Vagina (tissue), 2 donors: ENCODE results near the gene ANGPTL8. TPM values are rescaled to one million over a fixed set of nuclear protein-coding genes. Genes with fewer than 3 reads are reported as not detected.
A peak's percentile ranks its signal among the peaks of the same experiment; 100 is the strongest.

Source experiments
- DNase-seq, 2 donors: peaks; one replicate each; pipeline ENCODE4 v3.0.0-alpha.2; 2017; ENCODE audit errors: extremely low spot score in 2 of 2
- H3K27ac ChIP-seq: fragments of 200-600 bp; sonication (generic); one replicate; pipeline ENCODE4 v1.5.1; 2019
- H3K27me3 ChIP-seq: fragments of 200-600 bp; sonication (generic); one replicate; pipeline ENCODE4 v1.5.1; 2019
- H3K36me3 ChIP-seq, 2 donors: fragments of 200-600 bp; sonication (generic); one replicate each; pipeline ENCODE4 v1.5.1; 2017 to 2019
- H3K4me1 ChIP-seq: fragments of 200-600 bp; sonication (generic); one replicate; pipeline ENCODE4 v1.5.1; 2019
- H3K4me3 ChIP-seq, 2 donors: fragments of 200-600 bp; sonication (generic); 1 replicate in 1 of 2; 2 replicates in 1 of 2; pipeline ENCODE4 v1.5.1; 2016 to 2019
- H3K9me3 ChIP-seq: fragments of 200-600 bp; sonication (generic); one replicate; pipeline ENCODE4 v1.5.1; 2019
- POLR2A ChIP-seq, 2 donors: fragments of 450-650 bp; IDR thresholded peaks; one replicate each; pipeline ENCODE4 v1.6.1; 2017; ENCODE audit warnings: antibody characterized with exemption in 2 of 2, mild to moderate bottlenecking in 2 of 2, moderate library complexity in 2 of 2
- POLR2AphosphoS5 ChIP-seq, 2 donors: sonication (generic); formaldehyde crosslinking; IDR thresholded peaks; one replicate each; pipeline ENCODE4 v1.9.0; 2017; ENCODE audit warnings: antibody characterized with exemption in 2 of 2, mild to moderate bottlenecking in 2 of 2, low read depth in 1 of 2; ENCODE audit not compliant: insufficient read depth in 1 of 2
- intact Hi-C: fragments of 100-400 bp; cut with DNase I; formaldehyde crosslinking; loops from one replicate; pipeline ENCODE4 v1.15.1; 2023
- total RNA-seq: library from RNA; depleted of rRNA; stranded (reverse); fragments of >200 nt; gene quantifications from one replicate; pipeline ENCODE4 v1.2.3, GENCODE V29; 2016
- TF ChIP-seq, protein P1 (sequence below), 3 experiments: fragments of 450-650 bp in 2 of 3; fragments of 200-600 bp in 1 of 3; sonication (generic) in 1 of 3; IDR thresholded peaks; one replicate each; pipeline ENCODE4 v1.5.1; 2017 to 2019; ENCODE audit warnings: antibody characterized with exemption in 3 of 3, mild to moderate bottlenecking in 2 of 3, moderate library complexity in 2 of 3

Gene ANGPTL8
- total RNA-seq, 1 donor from 2014 or later, result not detected

DNA sequence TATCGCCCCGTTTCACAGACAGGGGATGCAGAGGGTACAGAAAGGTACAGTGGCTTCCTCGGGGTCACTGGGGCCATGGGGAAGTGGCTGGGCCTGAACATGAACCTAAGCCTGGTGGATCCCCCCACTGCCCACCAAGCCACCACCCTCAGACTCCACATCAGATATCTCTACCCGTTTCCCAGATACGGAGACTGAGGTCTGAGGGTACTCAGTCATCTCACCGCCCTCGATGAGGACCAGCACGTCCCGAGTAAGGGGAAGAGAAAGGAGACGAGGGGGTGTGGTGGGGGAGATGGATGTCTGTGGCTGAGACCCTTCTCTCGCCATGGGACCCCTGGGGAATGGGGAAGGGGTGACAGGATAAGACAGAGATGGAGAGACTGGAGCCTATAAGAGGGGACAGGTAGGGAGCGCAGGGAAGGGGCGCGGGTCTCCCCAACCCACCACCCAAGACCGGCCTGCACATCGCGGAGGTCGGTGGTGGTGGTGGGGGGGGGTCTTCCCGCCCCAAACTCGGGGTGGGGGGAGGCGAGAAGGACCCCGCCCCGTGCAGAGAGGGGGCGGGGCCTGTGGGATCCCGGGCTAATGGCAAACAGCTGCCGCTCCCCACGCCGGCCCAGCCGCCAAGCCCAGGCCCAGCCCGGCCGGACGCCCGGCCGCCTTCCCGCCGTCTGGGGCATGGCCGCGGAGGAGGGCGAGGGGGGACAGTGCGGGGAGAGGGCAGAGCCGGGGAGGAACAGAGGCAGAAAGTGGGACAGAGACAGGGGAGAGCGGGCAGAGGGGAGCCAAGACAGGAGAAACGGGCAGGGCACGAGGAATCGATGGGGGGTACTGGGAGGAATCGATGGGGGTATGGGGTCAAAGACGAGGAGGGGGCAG is 42.8 kb upstream of the ANGPTL8 start:
- no peaks in the 10 kb centered on the region for H3K9me3 ChIP-seq
- DNase-seq, result no peak
- H3K36me3 ChIP-seq, result peaks cover 0 to 24% of the 10 kb centered on the region in 2 donors
- TF ChIP-seq, protein P1, sequence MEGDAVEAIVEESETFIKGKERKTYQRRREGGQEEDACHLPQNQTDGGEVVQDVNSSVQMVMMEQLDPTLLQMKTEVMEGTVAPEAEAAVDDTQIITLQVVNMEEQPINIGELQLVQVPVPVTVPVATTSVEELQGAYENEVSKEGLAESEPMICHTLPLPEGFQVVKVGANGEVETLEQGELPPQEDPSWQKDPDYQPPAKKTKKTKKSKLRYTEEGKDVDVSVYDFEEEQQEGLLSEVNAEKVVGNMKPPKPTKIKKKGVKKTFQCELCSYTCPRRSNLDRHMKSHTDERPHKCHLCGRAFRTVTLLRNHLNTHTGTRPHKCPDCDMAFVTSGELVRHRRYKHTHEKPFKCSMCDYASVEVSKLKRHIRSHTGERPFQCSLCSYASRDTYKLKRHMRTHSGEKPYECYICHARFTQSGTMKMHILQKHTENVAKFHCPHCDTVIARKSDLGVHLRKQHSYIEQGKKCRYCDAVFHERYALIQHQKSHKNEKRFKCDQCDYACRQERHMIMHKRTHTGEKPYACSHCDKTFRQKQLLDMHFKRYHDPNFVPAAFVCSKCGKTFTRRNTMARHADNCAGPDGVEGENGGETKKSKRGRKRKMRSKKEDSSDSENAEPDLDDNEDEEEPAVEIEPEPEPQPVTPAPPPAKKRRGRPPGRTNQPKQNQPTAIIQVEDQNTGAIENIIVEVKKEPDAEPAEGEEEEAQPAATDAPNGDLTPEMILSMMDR (IDR thresholded peaks at IDR 0.05), result no peak
- no peak for TF ChIP-seq POLR2A (IDR thresholded peaks at IDR 0.05)
- no peak for TF ChIP-seq POLR2AphosphoS5 (IDR thresholded peaks at IDR 0.05; ENCODE audit: insufficient read depth in 1 of 2, low read depth in 1 of 2)
- intact Hi-C loops, result no loop called here
- peak overlapping the region; percentile 68 to 75 for H3K4me3 ChIP-seq
- peak overlapping the region; percentile 91 for H3K27ac ChIP-seq
- H3K4me1 ChIP-seq, result peaks cover 60% of the 10 kb centered on the region
- no peaks in the 10 kb centered on the region for H3K27me3 ChIP-seq

DNA sequence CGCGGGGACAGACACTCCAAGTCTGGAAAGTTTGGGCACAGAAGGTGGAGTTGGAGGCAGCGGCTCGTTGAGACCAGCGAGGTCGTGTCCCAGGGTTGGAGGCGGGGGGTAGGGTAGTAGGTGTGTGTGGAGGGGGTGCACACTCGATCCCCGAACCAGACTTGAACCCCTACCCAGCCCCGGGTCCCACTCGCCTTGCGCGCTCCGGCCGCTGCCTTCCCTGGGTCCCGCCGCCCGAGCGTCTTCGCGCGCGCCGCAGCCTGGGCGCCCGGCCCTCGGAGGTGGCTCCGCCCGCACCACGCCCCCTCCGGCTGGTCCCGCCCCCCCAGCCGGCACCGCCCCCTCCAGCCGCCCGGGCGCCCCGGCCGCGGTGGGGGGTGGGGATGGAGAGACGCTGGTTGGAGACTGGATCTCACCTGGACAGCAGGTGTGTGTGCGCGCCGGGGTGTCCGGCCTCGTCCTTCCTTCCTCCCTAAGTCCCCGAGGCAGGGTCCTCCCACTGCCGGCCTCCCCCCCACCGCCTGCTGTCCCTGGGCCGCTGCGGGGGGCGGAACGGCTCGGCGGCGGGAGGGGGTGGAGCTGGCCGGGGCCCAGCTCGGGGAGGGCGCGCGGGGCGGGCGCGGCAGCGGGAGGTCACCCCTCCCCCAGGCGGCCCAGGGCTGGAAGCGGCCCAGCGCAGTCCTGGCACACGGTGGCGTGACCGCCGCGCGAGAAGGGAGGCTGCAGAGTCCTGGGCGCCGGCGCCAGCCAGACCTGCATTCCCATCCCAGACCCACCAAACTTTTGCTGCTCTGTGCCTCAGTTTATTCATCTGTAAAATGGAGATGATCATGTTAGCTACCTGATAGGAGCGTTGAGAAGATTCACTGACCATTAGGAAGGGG is 41.9 kb upstream of the ANGPTL8 start, which contains the start of gene KANK2:
TSS of gene KANK2 (minus strand) at position 255 of the 884 bp plus-strand sequence. CDS start 3,034 bp downstream, outside the sequence.
- Histone ChIP-seq H3K27ac (peak within 1 kb of the TSS; percentile 91), H3K4me3 (peak within 1 kb of the TSS; percentile 68 to 75), H3K36me3 (peaks cover 0 to 16% of the 10 kb centered on the region in 2 donors), H3K9me3 (no peaks in the 10 kb centered on the region), H3K27me3 (no peaks in the 10 kb centered on the region), H3K4me1 (peaks cover 56% of the 10 kb centered on the region)
- DNase-seq, result no peak
- TF ChIP-seq, protein P1 (IDR thresholded peaks at IDR 0.05), result peak in 1 of 3 experiments; percentile 22
- TF ChIP-seq POLR2A (IDR thresholded peaks at IDR 0.05), result peak in 1 of 2 donors; percentile 94
- peak in 1 of 2 donors; percentile 79 for TF ChIP-seq POLR2AphosphoS5 (IDR thresholded peaks at IDR 0.05; ENCODE audit: insufficient read depth in 1 of 2, low read depth in 1 of 2)
- intact Hi-C loops, result no loop called here

- H3K4me3 ChIP-seq, result peak overlapping the region; percentile 68 to 75
- intact Hi-C loops, result no loop called here
- DNase-seq, result no peak
- H3K36me3 ChIP-seq, result peaks cover 0 to 10% of the 10 kb centered on the region in 2 donors
- H3K4me1 ChIP-seq, result peaks cover 56% of the 10 kb centered on the region
- H3K9me3 ChIP-seq, result no peaks in the 10 kb centered on the region
- H3K27ac ChIP-seq, result peak overlapping the region; percentile 91
- no peaks in the 10 kb centered on the region for H3K27me3 ChIP-seq
- TF ChIP-seq, protein P1 (IDR thresholded peaks at IDR 0.05), result no peak
- no peak for TF ChIP-seq POLR2AphosphoS5 (IDR thresholded peaks at IDR 0.05; ENCODE audit: insufficient read depth in 1 of 2, low read depth in 1 of 2)
- no peak for TF ChIP-seq POLR2A (IDR thresholded peaks at IDR 0.05)
Observed at GRCh38 chr19:11198175-11198534, 41.3 kb upstream of the ANGPTL8 start.

DNA sequence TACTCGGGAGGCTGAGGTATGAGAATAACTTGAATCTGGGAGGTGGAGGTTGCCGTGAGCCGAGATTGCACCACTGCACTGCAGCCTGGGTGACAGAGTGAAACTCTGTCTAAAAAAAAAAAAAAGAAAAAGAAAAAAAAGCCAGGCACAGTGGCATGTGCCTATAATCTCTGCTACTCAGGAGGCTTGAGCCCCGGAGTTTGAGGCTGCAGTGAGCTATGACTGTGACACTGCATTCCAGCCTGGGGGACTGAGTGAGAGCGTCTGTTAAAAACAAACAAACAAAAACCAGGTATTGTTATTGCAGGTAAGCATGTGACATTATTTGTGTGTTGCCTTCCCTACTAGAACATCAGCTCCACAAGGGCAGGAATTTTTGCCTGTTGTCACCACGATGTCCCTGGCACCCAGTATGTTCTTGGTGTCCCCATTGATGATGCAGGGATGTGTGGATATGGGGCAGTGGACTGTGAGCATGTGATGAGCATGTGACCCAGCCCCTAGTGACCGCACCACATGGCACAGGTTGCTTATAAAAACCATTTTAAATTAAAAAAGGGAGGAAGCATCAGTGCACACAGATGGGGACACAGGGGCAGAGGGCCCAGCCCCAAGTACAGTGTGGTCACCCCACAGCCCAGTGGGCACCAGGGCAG is 40.5 kb upstream of the ANGPTL8 start:
- peaks cover 0 to 3% of the 10 kb centered on the region in 2 donors for H3K36me3 ChIP-seq

More for the DNA sequence above, 40.5 kb upstream of the ANGPTL8 start:
- no peak for DNase-seq
- TF ChIP-seq POLR2A (IDR thresholded peaks at IDR 0.05) (no peak), POLR2AphosphoS5 (IDR thresholded peaks at IDR 0.05; ENCODE audit: insufficient read depth in 1 of 2, low read depth in 1 of 2) (no peak)
- TF ChIP-seq, protein P1 (IDR thresholded peaks at IDR 0.05), result no peak
- Histone ChIP-seq H3K9me3 (no peaks in the 10 kb centered on the region), H3K4me3 (no peak overlapping the region), H3K4me1 (peaks cover 56% of the 10 kb centered on the region), H3K27me3 (no peaks in the 10 kb centered on the region), H3K27ac (peak overlapping the region; percentile 91)
- intact Hi-C loops, result no loop called here
